Aorta (tissue), 5 donors: ENCODE data around the gene ELAVL2. TPM values are rescaled to one million over a fixed set of nuclear protein-coding genes. Genes with fewer than 3 reads are reported as not detected.

Source experiments
- ATAC-seq: fragments of 200-7000 bp; cut with Tn5 transposase; one replicate; pipeline ENCODE4 v1.9.1; 2022; ENCODE audit warnings: moderate library complexity; ENCODE audit not compliant: low FRiP score
- DNase-seq, 2 donors: peaks; one replicate each; pipeline ENCODE4 v3.0.0-alpha.2; 2020
- H3K27ac ChIP-seq, 2 donors: one replicate each; pipeline ENCODE4 v1.5.1; 2013; ENCODE audit warnings: low read length in 2 of 2, mild to moderate bottlenecking in 2 of 2, moderate library complexity in 2 of 2, control low read depth in 1 of 2, inconsistent platforms in 1 of 2, low read depth in 1 of 2
- H3K27me3 ChIP-seq, 2 donors: one replicate each; pipeline ENCODE4 v1.6.1; 2013; ENCODE audit warnings: control low read depth in 1 of 2, low read length in 1 of 2, mild to moderate bottlenecking in 1 of 2, moderate library complexity in 1 of 2; ENCODE audit not compliant: insufficient read depth in 2 of 2, control insufficient read depth in 1 of 2
- H3K36me3 ChIP-seq, 2 donors: one replicate each; pipeline ENCODE4 v1.6.1; 2013; ENCODE audit warnings: control low read depth in 1 of 2, low read length in 1 of 2, mild to moderate bottlenecking in 1 of 2; ENCODE audit not compliant: insufficient read depth in 2 of 2, control insufficient read depth in 1 of 2
- H3K4me1 ChIP-seq, 2 donors: one replicate each; pipeline ENCODE4 v1.6.1; 2013; ENCODE audit warnings: low read length in 2 of 2, control low read depth in 1 of 2, mild to moderate bottlenecking in 1 of 2, moderate library complexity in 1 of 2; ENCODE audit not compliant: insufficient read depth in 2 of 2, control insufficient read depth in 1 of 2
- H3K4me3 ChIP-seq, 2 donors: one replicate each; pipeline ENCODE4 v1.5.1; 2013; ENCODE audit warnings: low read length in 2 of 2, control low read depth in 1 of 2, mild to moderate bottlenecking in 1 of 2
- H3K9me3 ChIP-seq: one replicate; pipeline ENCODE4 v1.6.1; 2013; ENCODE audit warnings: mild to moderate bottlenecking, low read length; ENCODE audit not compliant: control insufficient read depth
- WGBS, 2 donors: extraction: QIAGEN DNeasy Blood & Tissue Kit; methylation state at CpG; one replicate each; pipeline ENCODE4 v1.1.7; 2013; 5-methylcytosine and 5-hydroxymethylcytosine counted together
- intact Hi-C, 2 donors: fragments of 100-400 bp; cut with DNase I; formaldehyde crosslinking; loops; one replicate each; pipeline versions ENCODE4 v1.14.2 to v1.15.0; 2022
- polyA plus RNA-seq, 2 donors: library from polyadenylated mRNA; stranded (reverse); fragments of 200-250 nt; gene quantifications; one replicate each; pipeline ENCODE4 v1.2.3, GENCODE V29; 2013
- total RNA-seq, 2 donors: library from RNA; stranded (reverse); fragmentation: NEBNext Ultra II Directional; extraction: Animal tissue kit (Norgen Biotek cat#: 25700); gene quantifications; one replicate each; pipeline ENCODE4 v1.2.1, GENCODE V29; 2021
- donor health status: healthy with polysubstance abuse.
- donor health status: Bipolar disorder and iron deficiency.
- donor health status: DM: no; HTN: no; CAD: no.
- donor health status: DM: no; HTN: no; CAD: no.
- donor health status: DM: yes; HTN: yes; CAD: no.

The ELAVL2 gene
- total and polyA plus RNA-seq, 4 donors = 0.42 TPM; not detected in 3

DNA sequence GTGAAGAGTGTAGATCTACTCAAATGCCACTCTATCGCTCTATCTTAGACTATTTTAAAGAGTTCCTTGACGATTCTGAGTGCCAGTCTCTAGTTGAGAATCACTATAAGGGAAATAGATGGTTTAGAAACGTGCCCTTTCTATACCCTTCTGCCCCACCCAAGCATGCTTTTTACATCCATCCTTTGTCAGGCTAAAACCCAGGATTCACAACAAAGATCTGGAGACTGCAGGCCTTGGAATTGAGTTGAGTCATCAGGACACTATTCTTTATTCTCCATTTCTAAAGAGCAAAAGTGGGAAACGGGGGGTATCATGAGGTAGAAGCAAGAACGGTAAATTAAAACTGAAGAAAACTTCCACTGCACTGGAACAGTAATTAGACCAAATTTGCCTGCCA lies 48.7 kb downstream of the ELAVL2 start:
- Histone ChIP-seq H3K9me3 (no peaks in the 10 kb centered on the region), H3K4me3 (no peak overlapping the region), H3K27ac (no peak overlapping the region), H3K4me1 (no peaks in the 10 kb centered on the region), H3K36me3 (no peaks in the 10 kb centered on the region), H3K27me3 (no peaks in the 10 kb centered on the region)
- WGBS, 2 donors = 71 to 76% methylated on average over 5 of the region's 5 CpGs
- intact Hi-C loops = no loop called here
- ATAC-seq = no peak
- DNase-seq = no peak

- no peaks in the 10 kb centered on the region for H3K36me3 ChIP-seq
- H3K27me3 ChIP-seq = no peaks in the 10 kb centered on the region
- no peaks in the 10 kb centered on the region for H3K4me1 ChIP-seq
- no peaks in the 10 kb centered on the region for H3K9me3 ChIP-seq
- 79 to 83% methylated on average over 6 of the region's 6 CpGs for WGBS, 2 donors
- H3K4me3 ChIP-seq = no peak overlapping the region
- ATAC-seq (no peak), DNase-seq (no peak)
- H3K27ac ChIP-seq = no peak overlapping the region
- intact Hi-C loops = no loop called here
Measured at GRCh38 chr9:23775549-23775948, 50.5 kb downstream of the ELAVL2 start.

DNA sequence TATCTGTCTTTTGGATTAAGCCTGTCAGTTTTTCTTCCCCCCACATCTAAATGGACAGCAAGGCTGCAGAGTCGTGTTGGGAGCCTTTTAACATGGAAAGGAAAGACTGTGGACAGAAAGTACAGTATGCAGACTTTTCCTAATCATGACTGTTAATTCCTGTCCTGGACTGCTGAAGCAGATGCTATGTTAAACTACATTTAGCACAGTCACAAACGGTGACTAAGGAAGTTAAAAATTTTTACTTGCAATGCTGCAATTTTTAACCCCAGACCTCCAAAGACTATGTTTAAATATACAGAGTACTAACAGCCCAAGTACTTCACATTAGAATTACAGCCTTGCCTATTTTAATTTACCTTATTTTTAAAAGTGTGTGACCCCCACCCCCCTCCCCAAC lies 51.8 kb downstream of the ELAVL2 start:
- H3K27me3 ChIP-seq = no peaks in the 10 kb centered on the region
- ATAC-seq (no peak), DNase-seq (no peak)
- H3K4me1 ChIP-seq = no peaks in the 10 kb centered on the region
- intact Hi-C loops = no loop called here
- peaks cover 2% of the 10 kb centered on the region for H3K9me3 ChIP-seq
- H3K4me3 ChIP-seq = no peak overlapping the region
- no peak overlapping the region for H3K27ac ChIP-seq
- WGBS, 2 donors = 10 to 14% methylated on average over 2 of the region's 2 CpGs
- no peaks in the 10 kb centered on the region for H3K36me3 ChIP-seq

- DNase-seq = no peak
- H3K27me3 ChIP-seq = no peaks in the 10 kb centered on the region
- intact Hi-C loops = no loop called here
- H3K27ac ChIP-seq = no peak overlapping the region
- no peak for ATAC-seq
- H3K36me3 ChIP-seq = no peaks in the 10 kb centered on the region
- peaks cover 2% of the 10 kb centered on the region for H3K9me3 ChIP-seq
- H3K4me1 ChIP-seq = no peaks in the 10 kb centered on the region
- H3K4me3 ChIP-seq = no peak overlapping the region
Measured at GRCh38 chr9:23772385-23772783, 53.7 kb downstream of the ELAVL2 start.

GRCh38 chr9:23771746-23772384 lies 54.2 kb downstream of the ELAVL2 start:
- Histone ChIP-seq H3K36me3 (no peaks in the 10 kb centered on the region), H3K4me3 (no peak overlapping the region), H3K27me3 (no peaks in the 10 kb centered on the region), H3K9me3 (peaks cover 2% of the 10 kb centered on the region), H3K4me1 (no peaks in the 10 kb centered on the region), H3K27ac (no peak overlapping the region)
- ATAC-seq (no peak), DNase-seq (no peak)
- intact Hi-C loops = no loop called here

DNA sequence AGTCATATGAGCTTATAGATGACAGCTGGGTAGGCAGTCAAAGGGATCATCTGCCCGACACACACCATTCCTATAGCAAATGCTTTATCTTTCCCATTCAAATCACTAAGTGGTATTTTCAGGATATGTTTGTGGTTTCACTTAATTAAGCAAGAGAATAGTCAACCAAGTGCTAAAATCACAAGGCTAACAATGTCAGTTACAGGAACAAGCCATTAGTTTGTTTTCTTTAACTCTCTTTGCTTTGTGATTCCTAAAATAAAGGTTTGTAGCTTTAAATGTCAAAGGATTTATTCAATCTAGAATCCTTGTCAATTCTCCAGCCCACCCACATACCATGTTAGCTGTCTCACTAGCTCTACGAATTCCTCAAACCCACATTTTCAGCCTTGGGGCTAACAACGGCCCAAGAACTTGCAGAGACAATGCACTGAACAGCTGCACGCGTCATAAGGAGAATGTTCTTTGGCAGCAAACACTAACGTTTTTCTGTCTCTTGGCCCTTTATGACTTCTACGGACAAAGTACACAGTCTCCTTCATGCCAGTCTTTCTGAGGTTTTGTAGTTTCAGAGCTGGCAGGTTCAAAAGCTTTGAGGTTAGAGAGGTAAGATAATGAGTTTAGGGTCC lies 56.6 kb downstream of the ELAVL2 start:
- DNase-seq = no peak
- Histone ChIP-seq H3K4me1 (no peaks in the 10 kb centered on the region), H3K36me3 (no peaks in the 10 kb centered on the region), H3K4me3 (no peak overlapping the region), H3K27me3 (no peaks in the 10 kb centered on the region), H3K27ac (no peak overlapping the region), H3K9me3 (peaks cover 2% of the 10 kb centered on the region)
- intact Hi-C loops = no loop called here
- WGBS, 2 donors = 54 to 55% methylated on average over 7 of the region's 7 CpGs
- no peak for ATAC-seq

- Histone ChIP-seq H3K27me3 (no peaks in the 10 kb centered on the region), H3K4me1 (no peaks in the 10 kb centered on the region), H3K4me3 (no peak overlapping the region), H3K27ac (no peak overlapping the region), H3K36me3 (no peaks in the 10 kb centered on the region), H3K9me3 (peaks cover 2% of the 10 kb centered on the region)
- WGBS, 2 donors = 62 to 69% methylated on average over 2 of the region's 2 CpGs
- ATAC-seq (no peak), DNase-seq (no peak)
- intact Hi-C loops = no loop called here
Measured at GRCh38 chr9:23768861-23769260, 57.2 kb downstream of the ELAVL2 start.

DNA sequence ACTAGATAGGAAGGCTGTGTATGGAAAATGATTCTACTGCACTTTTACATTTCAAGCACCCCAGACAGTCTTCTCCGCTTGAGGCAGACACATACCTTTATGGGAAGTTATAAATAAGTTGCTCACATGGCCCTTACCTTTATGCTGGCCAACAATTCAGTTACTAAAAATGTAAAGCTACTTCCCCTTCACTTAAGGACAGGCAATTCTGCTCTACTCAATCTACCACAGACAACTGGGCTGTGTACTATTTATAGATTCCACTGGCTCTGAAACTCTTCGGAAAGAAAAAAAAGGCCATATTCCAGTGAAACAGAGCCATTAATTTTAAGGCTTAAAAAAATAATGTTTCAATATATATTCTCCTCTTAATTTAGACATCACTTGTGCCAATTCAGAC lies 59.4 kb downstream of the ELAVL2 start:
- Histone ChIP-seq H3K27me3 (no peaks in the 10 kb centered on the region), H3K9me3 (peaks cover 2% of the 10 kb centered on the region), H3K4me1 (no peaks in the 10 kb centered on the region), H3K27ac (no peak overlapping the region), H3K36me3 (no peaks in the 10 kb centered on the region), H3K4me3 (no peak overlapping the region)
- DNase-seq = no peak
- intact Hi-C loops = no loop called here
- no peak for ATAC-seq
- WGBS, 2 donors = 9 to 14% methylated on average over 2 of the region's 2 CpGs

GRCh38 chr9:23765561-23765960 lies 60.5 kb downstream of the ELAVL2 start:
- Histone ChIP-seq H3K4me3 (no peak overlapping the region), H3K9me3 (peaks cover 2% of the 10 kb centered on the region), H3K27me3 (no peaks in the 10 kb centered on the region), H3K4me1 (no peaks in the 10 kb centered on the region), H3K36me3 (no peaks in the 10 kb centered on the region), H3K27ac (no peak overlapping the region)
- ATAC-seq = no peak
- intact Hi-C loops = no loop called here
- DNase-seq = no peak
- WGBS, 2 donors = 82 to 85% methylated on average over 6 of the region's 6 CpGs
